GM12891 (cell line): ENCODE measurements around the gene SMG6.

Experiments
- POLR2A ChIP-seq: IDR thresholded peaks from 2 replicates; pipeline ENCODE4 v1.6.1; 2011; ENCODE audit warnings: low read depth, low read length, control low read depth
- POLR2AphosphoS5 ChIP-seq: IDR thresholded peaks from 2 replicates; pipeline ENCODE4 v1.6.1; 2011; ENCODE audit warnings: low read depth, low read length, control low read depth
- TAF1 ChIP-seq: IDR thresholded peaks from 2 replicates; pipeline ENCODE4 v1.6.1; 2011; ENCODE audit warnings: low read depth, low read length, control low read depth

DNA sequence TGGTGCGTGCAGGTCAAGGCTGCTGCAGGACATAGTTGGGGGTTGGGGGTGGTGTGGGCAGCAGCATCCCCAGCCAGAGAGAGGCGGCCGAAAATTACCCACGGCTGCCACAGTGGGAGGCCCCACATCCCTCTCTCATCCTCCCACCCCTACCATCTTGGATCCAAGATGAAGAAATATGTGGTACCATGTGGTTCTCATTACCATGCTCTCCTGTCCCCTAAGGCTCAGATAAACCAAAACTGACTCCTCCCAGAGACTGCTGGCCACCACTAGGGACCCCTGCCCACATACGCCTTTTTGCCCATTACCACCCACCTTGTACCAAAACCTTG is 128.3 kb downstream of the SMG6 start:
- TF ChIP-seq POLR2A (no peak), POLR2AphosphoS5 (no peak), TAF1 (no peak)
